Measurements from ENCODE around the gene CIDEA. TPM values are rescaled to one million over a fixed set of nuclear protein-coding genes. Genes with fewer than 3 reads are reported as not detected.

Gene CIDEA
- total RNA-seq, 2 experiments from 2014 or later: not detected

DNA sequence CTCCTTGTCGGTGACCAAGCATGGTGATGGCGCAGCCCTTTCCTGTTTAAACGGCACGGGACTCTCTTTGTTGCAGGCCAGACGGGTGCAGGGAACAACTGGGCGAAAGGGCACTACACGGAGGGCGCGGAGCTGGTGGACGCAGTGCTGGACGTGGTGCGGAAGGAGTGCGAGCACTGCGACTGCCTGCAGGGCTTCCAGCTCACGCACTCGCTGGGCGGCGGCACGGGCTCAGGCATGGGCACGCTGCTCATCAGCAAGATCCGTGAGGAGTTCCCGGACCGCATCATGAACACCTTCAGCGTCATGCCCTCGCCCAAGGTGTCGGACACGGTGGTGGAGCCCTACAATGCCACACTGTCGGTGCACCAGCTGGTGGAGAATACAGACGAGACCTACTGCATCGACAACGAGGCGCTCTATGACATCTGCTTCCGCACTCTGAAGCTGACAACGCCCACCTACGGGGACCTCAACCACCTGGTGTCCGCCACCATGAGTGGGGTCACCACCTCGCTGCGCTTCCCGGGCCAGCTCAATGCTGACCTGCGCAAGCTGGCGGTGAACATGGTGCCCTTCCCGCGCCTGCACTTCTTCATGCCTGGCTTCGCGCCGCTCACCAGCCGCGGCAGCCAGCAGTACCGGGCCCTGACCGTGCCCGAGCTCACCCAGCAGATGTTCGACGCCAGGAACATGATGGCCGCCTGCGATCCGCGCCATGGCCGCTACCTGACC, 71.0 kb downstream of the CIDEA start:
- peaks cover 41% of the 10 kb centered on the region for H3K36me3 Mint-ChIP-seq (ENCODE audit: low read depth)
- intact Hi-C loops (cut with micrococcal nuclease): no loop called here
- no peak overlapping the region for H3K4me3 Mint-ChIP-seq
- H3K27ac Mint-ChIP-seq: no peak overlapping the region
- no peaks in the 10 kb centered on the region for H3K9me3 Mint-ChIP-seq
- no peaks in the 10 kb centered on the region for H3K27me3 Mint-ChIP-seq (ENCODE audit: low read depth)
- H3K4me1 Mint-ChIP-seq (ENCODE audit: low read depth): no peaks in the 10 kb centered on the region
- no peak for DNase-seq
- CTCF ChIA-PET: interaction anchor here (0.6 kb wide), 1 partner anchor 611 kb away, joined by 3 read pairs; no protein-coding TSS in a partner anchor

DNA sequence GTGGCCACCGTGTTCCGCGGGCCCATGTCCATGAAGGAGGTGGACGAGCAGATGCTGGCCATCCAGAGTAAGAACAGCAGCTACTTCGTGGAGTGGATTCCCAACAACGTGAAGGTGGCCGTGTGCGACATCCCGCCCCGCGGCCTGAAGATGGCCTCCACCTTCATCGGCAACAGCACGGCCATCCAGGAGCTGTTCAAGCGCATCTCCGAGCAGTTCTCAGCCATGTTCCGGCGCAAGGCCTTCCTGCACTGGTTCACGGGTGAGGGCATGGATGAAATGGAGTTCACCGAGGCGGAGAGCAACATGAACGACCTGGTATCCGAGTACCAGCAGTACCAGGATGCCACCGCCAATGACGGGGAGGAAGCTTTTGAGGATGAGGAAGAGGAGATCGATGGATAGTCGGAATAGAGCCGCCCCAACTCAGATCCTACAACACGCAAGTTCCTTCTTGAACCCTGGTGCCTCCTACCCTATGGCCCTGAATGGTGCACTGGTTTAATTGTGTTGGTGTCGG, 71.6 kb downstream of the CIDEA start:
- no peaks in the 10 kb centered on the region for H3K4me1 Mint-ChIP-seq (ENCODE audit: low read depth)
- no peak for DNase-seq
- H3K4me3 Mint-ChIP-seq: no peak overlapping the region
- H3K9me3 Mint-ChIP-seq: no peaks in the 10 kb centered on the region
- no peaks in the 10 kb centered on the region for H3K27me3 Mint-ChIP-seq (ENCODE audit: low read depth)
- CTCF ChIA-PET: no interaction called here
- H3K27ac Mint-ChIP-seq: no peak overlapping the region
- intact Hi-C loops (cut with micrococcal nuclease): no loop called here
- H3K36me3 Mint-ChIP-seq (ENCODE audit: low read depth): peaks cover 42% of the 10 kb centered on the region

DNA sequence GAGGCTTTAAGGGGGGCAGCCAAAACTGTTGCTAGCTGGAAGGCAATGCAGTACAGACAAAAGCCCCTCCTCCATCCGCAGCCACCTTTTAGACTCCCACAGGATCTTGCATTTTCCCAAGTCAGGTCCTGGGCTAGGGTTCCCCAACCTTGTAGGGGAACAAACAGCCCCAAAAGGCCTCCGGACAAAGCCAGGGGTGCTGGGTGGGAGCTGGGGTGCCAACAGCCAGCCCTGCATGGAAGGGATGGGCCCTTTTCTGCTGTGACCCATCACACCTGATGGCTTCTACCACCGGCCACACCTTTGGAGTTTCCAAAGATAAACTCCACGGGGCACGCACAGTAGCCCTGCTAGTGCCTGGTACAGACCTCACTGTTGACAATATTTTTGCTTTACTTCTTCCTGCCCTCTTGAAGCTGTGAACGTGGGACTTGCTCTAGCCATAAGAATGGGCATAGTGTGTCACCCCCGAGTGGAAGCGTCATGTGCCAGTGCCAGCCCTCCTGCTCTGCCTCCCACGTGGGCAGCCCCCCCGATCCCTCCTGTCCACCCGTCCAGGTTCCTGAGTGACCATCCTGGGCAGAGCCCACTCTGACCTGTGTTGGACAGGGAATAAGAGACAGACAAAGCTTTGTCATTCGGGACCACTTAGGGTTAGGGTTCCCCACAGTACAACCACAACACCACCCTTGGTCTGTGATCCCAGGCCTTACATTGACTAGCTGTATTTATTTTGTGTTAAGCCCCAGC, 72.7 kb downstream of the CIDEA start:
- no peak overlapping the region for H3K27ac Mint-ChIP-seq

More for the DNA sequence above, 72.7 kb downstream of the CIDEA start:
- no peaks in the 10 kb centered on the region for H3K9me3 Mint-ChIP-seq
- DNase-seq: no peak
- CTCF ChIA-PET: interaction anchor here (1.2 to 2.2 kb wide), 6 partner anchors 9 to 333 kb away, joined by 3 to 15 read pairs (median 6); no protein-coding TSS in a partner anchor
- no peak overlapping the region for H3K4me3 Mint-ChIP-seq
- intact Hi-C loops (cut with micrococcal nuclease): no loop called here
- H3K27me3 Mint-ChIP-seq (ENCODE audit: low read depth): no peaks in the 10 kb centered on the region
- peaks cover 42% of the 10 kb centered on the region for H3K36me3 Mint-ChIP-seq (ENCODE audit: low read depth)
- H3K4me1 Mint-ChIP-seq (ENCODE audit: low read depth): no peaks in the 10 kb centered on the region

Other genes starting within 250 kb of the CIDEA start
- gene ANKRD62, start 160.5 kb upstream of the CIDEA start, total RNA-seq: not detected
- gene TUBB6, start 53.9 kb downstream of the CIDEA start, total RNA-seq: 1 to 10 TPM; 2.6 to 2.7 TPM
- gene AFG3L2, start 122.9 kb downstream of the CIDEA start, total RNA-seq: 10 to 100 TPM; 41.8 to 42.9 TPM
- 1 to 10 TPM; 2.8 to 3.6 TPM for gene PRELID3A, start 153.6 kb downstream of the CIDEA start, total RNA-seq

Data from activated naive CD4-positive, alpha-beta T cell treated with anti-CD3 and anti-CD28 coated beads for 36 hours (primary cell).